Epithelial cell of proximal tubule (primary cell): Measurements from ENCODE around the gene ATF3. TPM values are rescaled to one million over a fixed set of nuclear protein-coding genes. Genes with fewer than 3 reads are reported as not detected.

Source experiments
- DNase-seq: peaks from one replicate; pipeline ENCODE4 v3.0.0-alpha.2; 2011; ENCODE audit warnings: low read depth
- H3K4me3 ChIP-seq: 2 replicates; pipeline ENCODE4 v1.5.1; 2011; ENCODE audit warnings: low read depth, mild to moderate bottlenecking, low read length
- total RNA-seq: library from RNA; depleted of rRNA; stranded (reverse); fragments of >200 nt; gene quantifications from 2 replicates; pipeline ENCODE4 v1.2.3, GENCODE V29; 2015
- TF ChIP-seq, protein P1 (sequence below): conservative IDR thresholded peaks from 2 replicates; pipeline ENCODE4 v1.5.1; 2012; ENCODE audit warnings: low read depth, mild to moderate bottlenecking, low read length

The ATF3 gene
- total RNA-seq, 1 donor from 2014 or later = 18.9 TPM

- DNase-seq = no peak
- no peak overlapping the region for H3K4me3 ChIP-seq
- TF ChIP-seq, protein P1, sequence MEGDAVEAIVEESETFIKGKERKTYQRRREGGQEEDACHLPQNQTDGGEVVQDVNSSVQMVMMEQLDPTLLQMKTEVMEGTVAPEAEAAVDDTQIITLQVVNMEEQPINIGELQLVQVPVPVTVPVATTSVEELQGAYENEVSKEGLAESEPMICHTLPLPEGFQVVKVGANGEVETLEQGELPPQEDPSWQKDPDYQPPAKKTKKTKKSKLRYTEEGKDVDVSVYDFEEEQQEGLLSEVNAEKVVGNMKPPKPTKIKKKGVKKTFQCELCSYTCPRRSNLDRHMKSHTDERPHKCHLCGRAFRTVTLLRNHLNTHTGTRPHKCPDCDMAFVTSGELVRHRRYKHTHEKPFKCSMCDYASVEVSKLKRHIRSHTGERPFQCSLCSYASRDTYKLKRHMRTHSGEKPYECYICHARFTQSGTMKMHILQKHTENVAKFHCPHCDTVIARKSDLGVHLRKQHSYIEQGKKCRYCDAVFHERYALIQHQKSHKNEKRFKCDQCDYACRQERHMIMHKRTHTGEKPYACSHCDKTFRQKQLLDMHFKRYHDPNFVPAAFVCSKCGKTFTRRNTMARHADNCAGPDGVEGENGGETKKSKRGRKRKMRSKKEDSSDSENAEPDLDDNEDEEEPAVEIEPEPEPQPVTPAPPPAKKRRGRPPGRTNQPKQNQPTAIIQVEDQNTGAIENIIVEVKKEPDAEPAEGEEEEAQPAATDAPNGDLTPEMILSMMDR = no peak
These were observed 13.4 kb downstream of the ATF3 start for GRCh38 chr1:212621949-212622305.

DNA sequence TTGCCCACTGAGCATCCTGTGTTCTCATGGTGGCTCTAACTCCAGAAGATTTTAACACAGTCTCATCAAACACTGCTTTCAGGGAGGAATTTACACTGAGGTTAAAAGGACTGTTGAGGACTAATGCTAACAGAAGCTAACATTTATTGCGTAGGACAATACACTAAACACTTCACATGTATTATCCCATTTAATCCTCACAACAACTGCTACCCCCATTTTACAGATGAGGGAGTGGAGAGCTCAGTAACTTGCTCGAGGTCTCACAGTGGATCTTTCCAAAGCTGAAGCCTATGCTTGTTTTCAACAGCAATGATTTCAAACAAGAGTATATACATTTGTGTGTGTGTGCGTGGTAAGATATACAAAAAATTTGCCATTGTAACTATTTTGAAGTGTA lies 13.9 kb downstream of the ATF3 start:
- H3K4me3 ChIP-seq = no peak overlapping the region
- TF ChIP-seq, protein P1 = no peak
- no peak for DNase-seq

DNA sequence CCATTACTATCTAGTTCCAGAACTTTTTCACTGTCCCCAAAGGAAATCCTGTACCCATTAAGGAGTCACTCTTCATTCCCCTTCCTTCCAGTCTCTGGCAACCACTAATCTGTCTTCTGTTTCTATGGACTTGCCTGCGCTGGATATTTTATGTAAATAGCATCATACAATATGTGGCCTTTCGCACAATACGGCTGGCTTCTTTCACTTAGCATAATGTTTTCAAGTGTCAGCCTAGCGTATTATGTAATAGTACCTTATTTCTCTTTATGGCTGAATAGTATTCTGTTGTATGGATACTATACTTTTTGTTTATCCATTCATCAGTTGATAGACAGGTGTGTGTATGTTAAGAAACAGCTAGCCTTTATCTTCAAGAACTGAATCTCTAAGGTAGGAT lies 14.3 kb downstream of the ATF3 start:
- no peak for DNase-seq
- TF ChIP-seq, protein P1 = no peak
- no peak overlapping the region for H3K4me3 ChIP-seq

DNA sequence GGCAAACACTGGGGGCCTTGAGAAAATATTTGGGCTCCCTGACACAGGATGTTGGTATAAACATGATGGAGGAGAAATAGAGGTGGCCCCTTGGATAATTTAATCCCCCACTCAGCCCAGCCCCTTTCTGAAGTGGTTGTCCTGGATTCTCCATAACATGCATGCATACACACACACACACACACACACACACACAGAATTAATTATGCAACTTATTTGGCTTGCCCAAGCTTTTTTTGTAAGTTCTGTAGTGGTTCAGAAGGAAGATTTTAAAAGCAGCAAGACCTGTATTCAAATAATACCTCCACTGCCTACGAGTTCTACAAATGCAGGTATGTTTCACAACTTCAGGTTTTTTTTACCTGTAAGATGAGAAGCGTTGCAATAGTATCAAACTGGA lies 15.0 kb downstream of the ATF3 start:
- DNase-seq = no peak
- no peak overlapping the region for H3K4me3 ChIP-seq
- TF ChIP-seq, protein P1 = no peak

DNA sequence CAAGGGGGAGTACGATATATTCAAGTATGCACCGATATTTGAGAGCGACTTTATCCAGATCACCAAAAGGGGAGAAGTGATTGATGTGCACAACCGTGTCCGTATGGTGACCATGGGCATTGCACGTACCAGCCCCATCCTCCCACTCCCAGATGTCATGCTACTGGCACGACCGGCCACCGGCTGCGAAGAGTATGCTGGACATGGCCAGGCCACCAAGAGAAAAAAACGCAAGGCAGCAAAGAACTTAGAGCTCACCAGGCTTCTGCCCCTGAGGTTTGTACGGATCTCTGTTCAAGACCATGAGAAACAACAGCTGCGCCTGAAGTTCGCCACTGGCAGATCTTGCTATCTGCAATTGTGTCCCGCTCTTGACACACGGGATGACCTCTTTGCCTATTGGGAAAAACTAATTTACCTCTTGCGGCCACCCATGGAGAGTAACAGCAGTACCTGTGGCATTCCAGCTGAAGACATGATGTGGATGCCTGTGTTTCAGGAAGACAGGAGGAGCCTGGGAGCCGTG lies 16.5 kb downstream of the ATF3 start:
- no peak overlapping the region for H3K4me3 ChIP-seq

DNA sequence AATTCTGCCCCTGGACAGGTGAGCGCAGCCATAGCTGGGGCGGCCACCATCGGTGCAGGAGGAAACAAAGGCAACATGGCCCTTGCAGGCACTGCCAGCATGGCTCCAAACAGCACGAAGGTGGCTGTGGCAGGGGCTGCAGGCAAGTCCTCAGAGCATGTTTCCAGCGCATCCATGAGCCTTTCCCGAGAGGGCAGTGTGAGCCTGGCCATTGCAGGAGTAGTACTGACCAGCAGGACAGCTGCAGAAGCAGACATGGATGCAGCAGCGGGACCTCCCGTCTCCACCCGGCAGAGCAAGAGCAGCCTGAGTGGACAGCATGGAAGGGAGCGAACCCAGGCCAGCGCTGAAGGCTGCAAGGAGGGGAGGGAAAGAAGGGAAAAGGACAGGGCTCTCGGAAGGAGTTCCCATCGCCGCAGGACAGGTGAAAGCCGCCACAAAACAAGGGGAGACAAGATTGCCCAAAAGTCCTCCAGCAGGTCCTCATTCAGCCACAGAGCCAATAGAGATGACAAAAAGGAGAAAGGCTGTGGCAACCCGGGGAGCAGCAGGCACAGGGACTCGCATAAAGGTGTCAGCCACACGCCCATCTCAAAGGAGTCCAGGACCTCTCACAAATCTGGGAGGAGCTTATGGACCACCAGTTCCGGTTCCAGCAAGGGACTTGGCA lies 17.4 kb downstream of the ATF3 start:
- TF ChIP-seq, protein P1 = no peak
- DNase-seq = no peak
- H3K4me3 ChIP-seq = no peak overlapping the region

More for the DNA sequence above, 16.5 kb downstream of the ATF3 start:
- DNase-seq = no peak
- TF ChIP-seq, protein P1 = no peak

GRCh38 chr1:212628046-212628445 lies 19.5 kb downstream of the ATF3 start:
- no peak overlapping the region for H3K4me3 ChIP-seq
- no peak for DNase-seq
- TF ChIP-seq, protein P1 = no peak
